IPS-18a (cell line): ENCODE measurements around the gene RNASE7.

Experiments used
- H3K27ac ChIP-seq: one replicate; pipeline ENCODE4 v1.5.1; 2013; ENCODE audit warnings: low read length
- H3K27me3 ChIP-seq: one replicate; pipeline ENCODE4 v1.6.1; 2013; ENCODE audit warnings: mild to moderate bottlenecking, low read length; ENCODE audit not compliant: control insufficient read depth, insufficient read depth
- H3K36me3 ChIP-seq: one replicate; pipeline ENCODE4 v1.6.1; 2013; ENCODE audit warnings: low read depth, low read length; ENCODE audit not compliant: control insufficient read depth
- H3K4me1 ChIP-seq: one replicate; pipeline ENCODE4 v1.6.1; 2013; ENCODE audit warnings: low read depth, low read length; ENCODE audit not compliant: control insufficient read depth
- H3K4me3 ChIP-seq: one replicate; pipeline ENCODE4 v1.5.1; 2013; ENCODE audit warnings: low read length
- H3K9ac ChIP-seq: one replicate; pipeline ENCODE4 v1.6.1; 2013; ENCODE audit warnings: mild to moderate bottlenecking, low read length, moderate library complexity
- H3K9me3 ChIP-seq: one replicate; pipeline ENCODE4 v1.6.1; 2013; ENCODE audit warnings: low read depth, low read length; ENCODE audit not compliant: control insufficient read depth

The RNASE7 gene

GRCh38 chr14:21061347-21061668 is 19.1 kb downstream of the RNASE7 start:
- Histone ChIP-seq H3K4me3 (no peak overlapping the region), H3K27ac (no peak overlapping the region), H3K9ac (no peak overlapping the region), H3K36me3 (no peaks in the 10 kb centered on the region), H3K4me1 (peaks cover 9% of the 10 kb centered on the region), H3K9me3 (no peaks in the 10 kb centered on the region), H3K27me3 (no peaks in the 10 kb centered on the region)

- Histone ChIP-seq H3K9me3 (no peaks in the 10 kb centered on the region), H3K9ac (no peak overlapping the region), H3K27me3 (peaks cover 13% of the 10 kb centered on the region), H3K4me3 (no peak overlapping the region), H3K4me1 (peaks cover 12% of the 10 kb centered on the region), H3K27ac (no peak overlapping the region), H3K36me3 (no peaks in the 10 kb centered on the region)
These were observed 21.3 kb downstream of the RNASE7 start for GRCh38 chr14:21063479-21063878.

GRCh38 chr14:21066882-21067502 is 24.8 kb downstream of the RNASE7 start:
- H3K9ac ChIP-seq, result no peak overlapping the region
- no peaks in the 10 kb centered on the region for H3K36me3 ChIP-seq
- no peaks in the 10 kb centered on the region for H3K9me3 ChIP-seq
- peaks cover 16% of the 10 kb centered on the region for H3K27me3 ChIP-seq
- no peak overlapping the region for H3K27ac ChIP-seq
- no peak overlapping the region for H3K4me3 ChIP-seq
- H3K4me1 ChIP-seq, result peaks cover 18% of the 10 kb centered on the region

- peaks cover 12% of the 10 kb centered on the region for H3K36me3 ChIP-seq
- no peaks in the 10 kb centered on the region for H3K9me3 ChIP-seq
- H3K27me3 ChIP-seq, result peaks cover 16% of the 10 kb centered on the region
- H3K27ac ChIP-seq, result peak overlapping the region; percentile 48
- peaks cover 17% of the 10 kb centered on the region for H3K4me1 ChIP-seq
- peak overlapping the region; percentile 69 for H3K4me3 ChIP-seq
- peak overlapping the region; percentile 89 for H3K9ac ChIP-seq
These were observed 26.6 kb downstream of the RNASE7 start for GRCh38 chr14:21068521-21069387.

- peaks cover 16% of the 10 kb centered on the region for H3K4me1 ChIP-seq
- H3K9ac ChIP-seq, result peak overlapping the region; percentile 89
- no peaks in the 10 kb centered on the region for H3K9me3 ChIP-seq
- H3K4me3 ChIP-seq, result peak overlapping the region; percentile 69
- H3K27ac ChIP-seq, result peak overlapping the region; percentile 89
- peaks cover 16% of the 10 kb centered on the region for H3K27me3 ChIP-seq
- H3K36me3 ChIP-seq, result peaks cover 18% of the 10 kb centered on the region
These were observed 27.4 kb downstream of the RNASE7 start for GRCh38 chr14:21069388-21070082.

- H3K4me3 ChIP-seq, result peak within 1 kb of the TSS; percentile 69
- peaks cover 16% of the 10 kb centered on the region for H3K4me1 ChIP-seq
- peaks cover 16% of the 10 kb centered on the region for H3K27me3 ChIP-seq
- H3K27ac ChIP-seq, result peak within 1 kb of the TSS; percentile 89
- peaks cover 24% of the 10 kb centered on the region for H3K36me3 ChIP-seq
- H3K9ac ChIP-seq, result peak within 1 kb of the TSS; percentile 89
- H3K9me3 ChIP-seq, result no peaks in the 10 kb centered on the region
These were observed 28.0 kb downstream of the RNASE7 start, which contains the start of gene ARHGEF40 for GRCh38 chr14:21070083-21070609. Gene ARHGEF40, plus strand, starts transcription at chr14:21070304. Its CDS starts 93 bp downstream, at chr14:21070397.

GRCh38 chr14:21070610-21071224 is 28.6 kb downstream of the RNASE7 start:
- H3K9me3 ChIP-seq, result no peaks in the 10 kb centered on the region
- H3K4me1 ChIP-seq, result peaks cover 16% of the 10 kb centered on the region
- peaks cover 16% of the 10 kb centered on the region for H3K27me3 ChIP-seq
- peaks cover 30% of the 10 kb centered on the region for H3K36me3 ChIP-seq
- H3K4me3 ChIP-seq, result peak overlapping the region; percentile 69
- H3K27ac ChIP-seq, result peak overlapping the region; percentile 19
- peak overlapping the region; percentile 89 for H3K9ac ChIP-seq

- peaks cover 16% of the 10 kb centered on the region for H3K27me3 ChIP-seq
- peak overlapping the region; percentile 69 for H3K4me3 ChIP-seq
- H3K36me3 ChIP-seq, result peaks cover 37% of the 10 kb centered on the region
- H3K9me3 ChIP-seq, result no peaks in the 10 kb centered on the region
- H3K27ac ChIP-seq, result peak overlapping the region; percentile 19
- H3K4me1 ChIP-seq, result peaks cover 16% of the 10 kb centered on the region
- H3K9ac ChIP-seq, result peak overlapping the region; percentile 89
These were observed 29.3 kb downstream of the RNASE7 start for GRCh38 chr14:21071225-21072030.

GRCh38 chr14:21072031-21072473 is 29.9 kb downstream of the RNASE7 start:
- peaks cover 16% of the 10 kb centered on the region for H3K4me1 ChIP-seq
- peak overlapping the region; percentile 14 for H3K27ac ChIP-seq
- peaks cover 15% of the 10 kb centered on the region for H3K27me3 ChIP-seq
- H3K36me3 ChIP-seq, result peaks cover 43% of the 10 kb centered on the region
- peak overlapping the region; percentile 89 for H3K9ac ChIP-seq
- peak overlapping the region; percentile 69 for H3K4me3 ChIP-seq
- no peaks in the 10 kb centered on the region for H3K9me3 ChIP-seq

- H3K4me3 ChIP-seq, result no peak overlapping the region
These were observed 30.7 kb downstream of the RNASE7 start for GRCh38 chr14:21072781-21073339.

More at GRCh38 chr14:21072781-21073339, 30.7 kb downstream of the RNASE7 start:
- Histone ChIP-seq H3K4me1 (peaks cover 16% of the 10 kb centered on the region), H3K27me3 (peaks cover 7% of the 10 kb centered on the region), H3K27ac (no peak overlapping the region), H3K36me3 (peaks cover 51% of the 10 kb centered on the region), H3K9ac (no peak overlapping the region), H3K9me3 (no peaks in the 10 kb centered on the region)
